GM23248 (cell line): ENCODE data around the gene MMP23B. TPM values are rescaled to one million over a fixed set of nuclear protein-coding genes. Genes with fewer than 3 reads are reported as not detected.
"Not testable (repeated sequence)": the region's sequence is repeated elsewhere in the genome, so short reads cannot be mapped to it uniquely, and the experiment has no call there.

Experiments used
- DNase-seq: peaks from one replicate; pipeline ENCODE4 v3.0.0-alpha.2; 2015
- H2AFZ ChIP-seq: fragments of 200-600 bp; sonication (generic); 2 replicates; pipeline ENCODE4 v1.6.1; 2016; ENCODE audit warnings: antibody characterized with exemption
- H3F3A ChIP-seq: fragments of 200-600 bp; sonication (generic); 2 replicates; pipeline ENCODE4 v1.6.1; 2016; ENCODE audit warnings: mild to moderate bottlenecking, antibody characterized with exemption, mixed run types; ENCODE audit not compliant: insufficient read depth
- H3K27ac ChIP-seq: fragments of 200-600 bp; sonication (generic); 2 replicates; pipeline ENCODE4 v1.5.1; 2016; ENCODE audit warnings: mild to moderate bottlenecking
- H3K27me3 ChIP-seq: fragments of 200-600 bp; sonication (generic); replicated peaks from 2 replicates; pipeline ENCODE4 v1.6.1; 2016; ENCODE audit warnings: mild to moderate bottlenecking; ENCODE audit not compliant: insufficient read depth
- H3K36me3 ChIP-seq: fragments of 200-600 bp; sonication (generic); 2 replicates; pipeline ENCODE4 v1.6.1; 2016; ENCODE audit warnings: low read depth, mild to moderate bottlenecking
- H3K4me1 ChIP-seq: fragments of 200-600 bp; sonication (generic); 2 replicates; pipeline ENCODE4 v1.6.1; 2016; ENCODE audit warnings: mild to moderate bottlenecking; ENCODE audit not compliant: insufficient read depth
- H3K4me2 ChIP-seq: fragments of 200-600 bp; sonication (generic); one replicate; pipeline ENCODE4 v1.6.1; 2016; ENCODE audit warnings: mild to moderate bottlenecking; ENCODE audit not compliant: unreplicated experiment
- H3K4me3 ChIP-seq: fragments of 200-600 bp; sonication (generic); 2 replicates; pipeline ENCODE4 v1.5.1; 2016; ENCODE audit warnings: mild to moderate bottlenecking
- H3K79me2 ChIP-seq: fragments of 200-600 bp; sonication (generic); 2 replicates; pipeline ENCODE4 v1.6.1; 2016; ENCODE audit warnings: mild to moderate bottlenecking; ENCODE audit not compliant: insufficient read depth
- H3K9ac ChIP-seq: fragments of 200-600 bp; sonication (generic); 2 replicates; pipeline ENCODE4 v1.6.1; 2016; ENCODE audit warnings: mild to moderate bottlenecking
- H3K9me2 ChIP-seq: fragments of 200-600 bp; sonication (generic); 2 replicates; pipeline ENCODE4 v1.6.1; 2016; ENCODE audit warnings: mixed run types, mild to moderate bottlenecking, moderate library complexity; ENCODE audit not compliant: insufficient read depth
- H3K9me3 ChIP-seq: fragments of 200-600 bp; sonication (generic); one replicate; pipeline ENCODE4 v1.6.1; 2017; ENCODE audit warnings: low read depth
- H4K20me1 ChIP-seq: fragments of 200-600 bp; sonication (generic); 2 replicates; pipeline ENCODE4 v1.6.0; 2016; ENCODE audit not compliant: insufficient read depth
- EZH2 ChIP-seq: fragments of 200-600 bp; sonication (generic); IDR thresholded peaks from 2 replicates; pipeline ENCODE4 v1.6.1; 2018; ENCODE audit warnings: antibody characterized with exemption, mild to moderate bottlenecking; ENCODE audit not compliant: insufficient read depth, poor library complexity, severe bottlenecking
- EZH2phosphoT487 ChIP-seq: fragments of 200-600 bp; sonication (generic); IDR thresholded peaks from 2 replicates; pipeline ENCODE4 v1.6.1; 2018; ENCODE audit warnings: antibody characterized with exemption, moderate library complexity, mild to moderate bottlenecking, low read depth; ENCODE audit not compliant: insufficient read depth
- WGBS, 2 experiments: methylation state at CpG; one replicate each; pipeline ENCODE4 v1.1.6; 2015 to 2017; ENCODE audit warnings: low lambda C conversion rate in 2 of 2, low coverage in 1 of 2; ENCODE audit errors: missing lambda C conversion rate in 2 of 2; 5-methylcytosine and 5-hydroxymethylcytosine counted together
- in situ Hi-C: fragments of 300-500 bp; cut with MboI; formaldehyde crosslinking; loops from 2 replicates; pipeline ENCODE4 v1.15.0; 2020
- polyA plus RNA-seq: library from polyadenylated mRNA; unstranded; fragments of >200 nt; fragmentation: Nextera tagmentation; extraction: Ambion mirVana; gene quantifications from 2 replicates; pipeline ENCODE4 v1.2.1, GENCODE V29; 2016
- total RNA-seq: library from RNA; depleted of rRNA; stranded (reverse); fragments of >200 nt; shearing (Covaris generic); gene quantifications from 2 replicates; pipeline ENCODE4 v1.2.3, GENCODE V29; 2014

Gene MMP23B
- total and polyA plus RNA-seq, 2 experiments from 2014 or later, result 1.1 TPM; not detected in 1

DNA sequence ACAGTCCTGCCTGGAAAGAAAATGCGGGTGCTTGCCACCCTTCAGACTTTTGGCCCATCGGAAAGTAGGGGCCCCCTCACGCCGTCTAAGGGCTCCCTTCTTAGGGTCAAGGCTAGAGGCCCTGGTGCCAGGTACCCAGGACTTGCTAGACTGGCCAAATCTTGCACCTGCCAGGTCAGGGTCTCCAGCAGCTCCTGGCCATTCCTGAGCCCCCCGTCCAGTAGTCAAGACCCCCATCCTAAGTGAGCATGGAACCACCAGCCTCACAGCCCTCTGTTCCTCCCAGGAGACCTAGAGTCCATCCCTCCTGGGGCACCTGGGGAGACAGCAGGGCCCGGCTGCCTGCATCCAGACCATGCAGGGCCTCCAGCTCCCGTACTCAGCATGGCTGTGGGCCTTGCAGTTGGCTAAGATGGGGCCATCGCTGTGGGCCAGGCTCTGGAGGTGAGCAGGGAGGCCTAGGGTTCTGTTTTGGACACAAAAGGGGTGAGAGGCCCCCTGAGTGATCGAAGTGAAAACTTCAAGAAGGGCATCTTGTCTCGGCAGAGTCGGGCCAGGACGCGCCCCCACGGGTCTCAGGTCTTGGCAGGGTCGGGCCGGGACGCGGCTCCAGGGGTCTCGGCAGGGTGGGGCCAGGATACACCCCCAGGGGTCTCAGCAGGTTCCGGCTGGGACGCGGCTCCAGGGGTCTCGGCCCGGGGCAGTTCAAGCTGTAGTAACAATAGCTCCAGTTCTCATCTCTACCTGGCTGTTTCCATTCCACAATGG, 38.0 kb upstream of the MMP23B start:
- Histone ChIP-seq H3K9ac (no peak overlapping the region), H3K9me3 (no peaks in the 10 kb centered on the region), H3K4me3 (no peak overlapping the region), H4K20me1 (no peaks in the 10 kb centered on the region), H2AFZ (no peak overlapping the region), H3K36me3 (no peaks in the 10 kb centered on the region), H3K4me2 (no peak overlapping the region), H3K9me2 (no peaks in the 10 kb centered on the region), H3K79me2 (no peaks in the 10 kb centered on the region), H3K27me3 (peaks cover 12% of the 10 kb centered on the region; the same call in 1 of the 2 replicates), H3K4me1 (no peaks in the 10 kb centered on the region), H3K27ac (no peak overlapping the region), H3F3A (no peaks in the 10 kb centered on the region)
- WGBS, 2 experiments, result 83 to 88% methylated on average over 23 to 24 of the region's 24 CpGs
- TF ChIP-seq EZH2phosphoT487 (no peak), EZH2 (no peak)
- in situ Hi-C loops, result no loop called here
- no peak for DNase-seq

GRCh38 chr1:1594602-1595260, 37.2 kb upstream of the MMP23B start:
- no peaks in the 10 kb centered on the region for H3K4me1 ChIP-seq
- H3K27ac ChIP-seq, result no peak overlapping the region
- H2AFZ ChIP-seq, result no peak overlapping the region
- H4K20me1 ChIP-seq, result no peaks in the 10 kb centered on the region
- H3K9ac ChIP-seq, result no peak overlapping the region
- H3F3A ChIP-seq, result no peaks in the 10 kb centered on the region
- in situ Hi-C loops, result no loop called here
- no peak for TF ChIP-seq EZH2
- no peak for TF ChIP-seq EZH2phosphoT487
- no peaks in the 10 kb centered on the region for H3K9me2 ChIP-seq
- no peaks in the 10 kb centered on the region for H3K9me3 ChIP-seq
- no peak overlapping the region for H3K4me2 ChIP-seq
- no peak overlapping the region for H3K4me3 ChIP-seq
- no peak for DNase-seq
- H3K27me3 ChIP-seq, result peaks cover 12% of the 10 kb centered on the region; the same call in 1 of the 2 replicates
- no peaks in the 10 kb centered on the region for H3K79me2 ChIP-seq
- H3K36me3 ChIP-seq, result no peaks in the 10 kb centered on the region
- 61 to 67% methylated on average over 8 to 10 of the region's 10 CpGs for WGBS, 2 experiments

- 69% methylated on average over 2 of the region's 2 CpGs; no CpG with 5 or more reads in 1 of the 2 experiments for WGBS, 2 experiments
- H3K9ac ChIP-seq, H3K79me2 ChIP-seq, DNase-seq, H3K27ac ChIP-seq, H2AFZ ChIP-seq, H3K36me3 ChIP-seq, H4K20me1 ChIP-seq, H3K9me3 ChIP-seq, in situ Hi-C loops, H3K4me2 ChIP-seq, H3K4me3 ChIP-seq, H3K9me2 ChIP-seq, H3K4me1 ChIP-seq, H3F3A ChIP-seq: not testable (repeated sequence)
- H3K27me3 ChIP-seq, result peaks cover 12% of the 10 kb centered on the region; the same call in 1 of the 2 replicates
Measured at GRCh38 chr1:1595341-1595740, 36.6 kb upstream of the MMP23B start.

DNA sequence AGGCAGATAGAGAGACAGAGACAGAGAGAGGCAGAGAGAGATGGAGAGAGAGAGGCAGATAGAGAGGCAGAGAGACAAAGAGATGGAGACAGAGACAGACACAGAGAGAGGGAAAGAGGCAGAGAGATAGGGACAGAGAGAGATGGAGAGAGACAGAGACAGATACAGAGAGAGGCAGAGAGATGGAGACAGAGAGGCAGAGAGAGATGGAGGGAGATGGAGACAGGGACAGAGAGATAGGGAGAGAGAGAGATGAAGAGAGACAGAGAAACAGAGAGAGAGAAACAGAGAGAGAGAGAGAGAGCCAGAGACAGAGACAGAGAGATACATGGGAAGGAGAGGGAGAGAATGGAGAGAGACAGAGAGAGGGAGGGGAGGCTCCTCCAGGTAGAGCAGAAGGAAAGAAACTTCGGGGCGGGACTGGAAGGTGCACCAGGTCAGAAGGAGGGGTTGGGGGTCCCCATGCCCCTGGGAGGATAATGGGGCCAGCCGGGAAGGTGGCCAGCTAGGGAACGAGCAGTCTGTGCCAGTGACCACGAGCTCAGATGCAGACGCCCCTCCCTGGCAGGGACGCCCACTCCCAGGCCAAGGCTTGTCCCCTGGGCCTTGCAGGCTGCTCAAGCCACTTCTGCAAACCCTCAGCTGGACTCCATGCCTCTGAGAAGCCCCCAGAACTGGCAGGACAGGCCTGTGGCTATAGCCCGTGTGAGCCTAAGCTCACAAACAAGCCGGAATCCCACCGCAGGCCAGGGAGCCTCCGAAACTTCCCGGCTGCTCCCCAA, 35.3 kb upstream of the MMP23B start:
- Histone ChIP-seq H3K9me3 (no peaks in the 10 kb centered on the region), H3K27ac (no peak overlapping the region), H2AFZ (no peak overlapping the region), H3K79me2 (no peaks in the 10 kb centered on the region), H3K9me2 (no peaks in the 10 kb centered on the region), H3F3A (no peaks in the 10 kb centered on the region), H3K27me3 (peaks cover 12% of the 10 kb centered on the region; the same call in 1 of the 2 replicates), H3K36me3 (no peaks in the 10 kb centered on the region), H3K4me3 (no peak overlapping the region), H3K4me1 (no peaks in the 10 kb centered on the region), H4K20me1 (no peaks in the 10 kb centered on the region), H3K4me2 (no peak overlapping the region), H3K9ac (no peak overlapping the region)
- WGBS, 2 experiments, result 36 to 37% methylated on average over 11 to 12 of the region's 12 CpGs
- no peak for DNase-seq
- in situ Hi-C loops, result no loop called here
- no peak for TF ChIP-seq EZH2
- no peak for TF ChIP-seq EZH2phosphoT487
